22Rv1 (cell line): ENCODE measurements around the gene DHRS7.

Experiments used
- ZFX ChIP-seq: fragments of 450-650 bp; IDR thresholded peaks from 2 replicates; pipeline ENCODE4 v1.6.1; 2017; ENCODE audit warnings: antibody characterized with exemption, borderline replicate concordance
- TF ChIP-seq, protein P1 (sequence below): fragments of 450-650 bp; IDR thresholded peaks from 2 replicates; pipeline ENCODE4 v1.5.1; 2017; ENCODE audit warnings: mild to moderate bottlenecking

DNA sequence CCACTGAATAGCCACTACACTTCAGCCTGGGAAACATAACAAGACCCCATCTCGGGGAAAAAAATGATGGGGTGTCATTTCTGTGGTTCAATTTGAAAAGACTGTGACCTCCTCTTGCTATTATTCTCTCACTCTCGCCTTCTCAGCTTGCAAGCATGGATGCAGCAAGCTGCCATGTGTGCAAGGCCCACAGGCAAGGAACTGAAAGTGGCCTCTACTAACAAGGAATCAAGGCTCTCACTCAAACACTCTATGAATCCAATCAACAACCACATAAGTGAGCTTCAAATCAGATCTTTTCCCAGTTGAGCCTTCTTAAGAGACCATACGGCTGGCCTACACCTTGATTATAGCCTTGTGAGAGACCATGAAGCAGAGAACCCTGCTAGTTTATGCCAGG, 17.9 kb upstream of the DHRS7 start:
- TF ChIP-seq, protein P1, sequence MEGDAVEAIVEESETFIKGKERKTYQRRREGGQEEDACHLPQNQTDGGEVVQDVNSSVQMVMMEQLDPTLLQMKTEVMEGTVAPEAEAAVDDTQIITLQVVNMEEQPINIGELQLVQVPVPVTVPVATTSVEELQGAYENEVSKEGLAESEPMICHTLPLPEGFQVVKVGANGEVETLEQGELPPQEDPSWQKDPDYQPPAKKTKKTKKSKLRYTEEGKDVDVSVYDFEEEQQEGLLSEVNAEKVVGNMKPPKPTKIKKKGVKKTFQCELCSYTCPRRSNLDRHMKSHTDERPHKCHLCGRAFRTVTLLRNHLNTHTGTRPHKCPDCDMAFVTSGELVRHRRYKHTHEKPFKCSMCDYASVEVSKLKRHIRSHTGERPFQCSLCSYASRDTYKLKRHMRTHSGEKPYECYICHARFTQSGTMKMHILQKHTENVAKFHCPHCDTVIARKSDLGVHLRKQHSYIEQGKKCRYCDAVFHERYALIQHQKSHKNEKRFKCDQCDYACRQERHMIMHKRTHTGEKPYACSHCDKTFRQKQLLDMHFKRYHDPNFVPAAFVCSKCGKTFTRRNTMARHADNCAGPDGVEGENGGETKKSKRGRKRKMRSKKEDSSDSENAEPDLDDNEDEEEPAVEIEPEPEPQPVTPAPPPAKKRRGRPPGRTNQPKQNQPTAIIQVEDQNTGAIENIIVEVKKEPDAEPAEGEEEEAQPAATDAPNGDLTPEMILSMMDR = no peak
- TF ChIP-seq ZFX = no peak
